ENCODE measurements around the gene PCDHGB5.
"Not testable (repeated sequence)": the region's sequence is repeated elsewhere in the genome, so short reads cannot be mapped to it uniquely, and the experiment has no call there.

The PCDHGB5 gene

GRCh38 chr5:141409598-141410306, 12.0 kb downstream of the PCDHGB5 start:
- no peak for DNase-seq (ENCODE audit: low read depth in 1 of 2, low spot score in 1 of 2)

- DNase-seq (ENCODE audit: low read depth in 1 of 2, low spot score in 1 of 2): no peak
These were observed 13.8 kb downstream of the PCDHGB5 start for GRCh38 chr5:141411575-141411974.

- peak in 1 of 2 donors; percentile 42 for DNase-seq (ENCODE audit: low read depth in 1 of 2, low spot score in 1 of 2)
These were observed 15.2 kb downstream of the PCDHGB5 start, which contains the start of gene PCDHGA10 for GRCh38 chr5:141412854-141413539. Gene PCDHGA10, plus strand, starts transcription at chr5:141412987. Its CDS starts 189 bp downstream, at chr5:141413176.

GRCh38 chr5:141413540-141414069, 15.9 kb downstream of the PCDHGB5 start:
- DNase-seq (ENCODE audit: low read depth in 1 of 2, low spot score in 1 of 2): no peak

- not testable (repeated sequence) for DNase-seq (ENCODE audit: low read depth in 1 of 2, low spot score in 1 of 2)
These were observed 17.0 kb downstream of the PCDHGB5 start for GRCh38 chr5:141414548-141415274.

GRCh38 chr5:141415275-141415618, 17.5 kb downstream of the PCDHGB5 start:
- DNase-seq (ENCODE audit: low read depth in 1 of 2, low spot score in 1 of 2): not testable (repeated sequence)

- DNase-seq (ENCODE audit: low read depth in 1 of 2, low spot score in 1 of 2): not testable (repeated sequence)
These were observed 19.9 kb downstream of the PCDHGB5 start, which contains the start of gene PCDHGB7 for GRCh38 chr5:141417494-141418172. Gene PCDHGB7, plus strand, starts transcription at chr5:141417677. Its CDS starts 183 bp downstream, at chr5:141417860.

GRCh38 chr5:141419074-141419880, 21.5 kb downstream of the PCDHGB5 start:
- DNase-seq (ENCODE audit: low read depth in 1 of 2, low spot score in 1 of 2): no peak

- peak in 1 of 2 donors; percentile 40 for DNase-seq (ENCODE audit: low read depth in 1 of 2, low spot score in 1 of 2)
These were observed 23.2 kb downstream of the PCDHGB5 start, which contains the start of gene PCDHGA11 for GRCh38 chr5:141420855-141421488. Gene PCDHGA11, plus strand, starts transcription at chr5:141421051. Its CDS starts 177 bp downstream, at chr5:141421228.

GRCh38 chr5:141421489-141421855, 23.7 kb downstream of the PCDHGB5 start:
- DNase-seq (ENCODE audit: low read depth in 1 of 2, low spot score in 1 of 2): no peak

GRCh38 chr5:141422742-141423291, 25.1 kb downstream of the PCDHGB5 start:
- no peak for DNase-seq (ENCODE audit: low read depth in 1 of 2, low spot score in 1 of 2)

- no peak for DNase-seq (ENCODE audit: low read depth in 1 of 2, low spot score in 1 of 2)
These were observed 30.2 kb downstream of the PCDHGB5 start for GRCh38 chr5:141427783-141428426.

- no peak for DNase-seq (ENCODE audit: low read depth in 1 of 2, low spot score in 1 of 2)
These were observed 32.8 kb downstream of the PCDHGB5 start, which contains the start of gene PCDHGA12 for GRCh38 chr5:141430332-141431113. Gene PCDHGA12, plus strand, starts transcription at chr5:141430507. Its CDS starts 253 bp downstream, at chr5:141430760.

GRCh38 chr5:141431286-141431685, 33.5 kb downstream of the PCDHGB5 start:
- DNase-seq (ENCODE audit: low read depth in 1 of 2, low spot score in 1 of 2): no peak

- DNase-seq (ENCODE audit: low read depth in 1 of 2, low spot score in 1 of 2): not testable (repeated sequence)
These were observed 34.6 kb downstream of the PCDHGB5 start for GRCh38 chr5:141432308-141432707.

GRCh38 chr5:141432726-141433125, 35.0 kb downstream of the PCDHGB5 start:
- not testable (repeated sequence) for DNase-seq (ENCODE audit: low read depth in 1 of 2, low spot score in 1 of 2)

- DNase-seq (ENCODE audit: low read depth in 1 of 2, low spot score in 1 of 2): no peak
These were observed 36.3 kb downstream of the PCDHGB5 start for GRCh38 chr5:141434006-141434405.

- DNase-seq (ENCODE audit: low read depth in 1 of 2, low spot score in 1 of 2): no peak
These were observed 39.5 kb downstream of the PCDHGB5 start for GRCh38 chr5:141437221-141437620.
